Measurements from ENCODE around the gene TEX51.

The TEX51 gene

GRCh38 chr2:126898636-126899035 lies at the start of gene TEX51:
TSS of gene TEX51 (plus strand) at chr2:126898890. CDS start at chr2:126898919, 29 bp downstream.
- no peak for DNase-seq

- no peak for DNase-seq
Measured at GRCh38 chr2:126849054-126849453, 49.6 kb upstream of the TEX51 start.

GRCh38 chr2:126849486-126849885 lies 49.2 kb upstream of the TEX51 start:
- DNase-seq, result no peak

- DNase-seq, result no peak
Measured at GRCh38 chr2:126849991-126850535, 48.6 kb upstream of the TEX51 start.

GRCh38 chr2:126850940-126851339 lies 47.8 kb upstream of the TEX51 start:
- DNase-seq, result no peak

GRCh38 chr2:126851756-126852155 lies 46.9 kb upstream of the TEX51 start:
- DNase-seq, result no peak

GRCh38 chr2:126852361-126852760 lies 46.3 kb upstream of the TEX51 start:
- DNase-seq, result no peak

GRCh38 chr2:126855606-126856005 lies 43.1 kb upstream of the TEX51 start:
- no peak for DNase-seq

- no peak for DNase-seq
Measured at GRCh38 chr2:126856403-126856802, 42.3 kb upstream of the TEX51 start.

GRCh38 chr2:126857502-126857901 lies 41.2 kb upstream of the TEX51 start:
- no peak for DNase-seq

GRCh38 chr2:126858013-126858412 lies 40.7 kb upstream of the TEX51 start:
- DNase-seq, result no peak

- DNase-seq, result no peak
Measured at GRCh38 chr2:126858436-126858835, 40.3 kb upstream of the TEX51 start.

GRCh38 chr2:126858991-126859390 lies 39.7 kb upstream of the TEX51 start:
- DNase-seq, result no peak

GRCh38 chr2:126859631-126860030 lies 39.1 kb upstream of the TEX51 start:
- DNase-seq, result no peak

GRCh38 chr2:126860385-126860784 lies 38.3 kb upstream of the TEX51 start:
- DNase-seq, result no peak

- DNase-seq, result no peak
Measured at GRCh38 chr2:126862730-126863129, 36.0 kb upstream of the TEX51 start.

GRCh38 chr2:126863336-126864015 lies 35.2 kb upstream of the TEX51 start:
- DNase-seq, result no peak

GRCh38 chr2:126864861-126865260 lies 33.8 kb upstream of the TEX51 start:
- no peak for DNase-seq

GRCh38 chr2:126866451-126866850 lies 32.2 kb upstream of the TEX51 start:
- no peak for DNase-seq

- DNase-seq, result no peak
Measured at GRCh38 chr2:126874961-126875360, 23.7 kb upstream of the TEX51 start.

- no peak for DNase-seq
Measured at GRCh38 chr2:126876631-126877030, 22.1 kb upstream of the TEX51 start.

GRCh38 chr2:126877041-126877440 lies 21.6 kb upstream of the TEX51 start:
- DNase-seq, result no peak

- no peak for DNase-seq
Measured at GRCh38 chr2:126877861-126878565, 20.7 kb upstream of the TEX51 start.

- no peak for DNase-seq
Measured at GRCh38 chr2:126878601-126879000, 20.1 kb upstream of the TEX51 start.
